GM12872 (cell line): ENCODE results near the gene GABRR2.

ENCODE experiments used
- CTCF ChIP-seq: IDR thresholded peaks from 3 replicates; pipeline ENCODE4 v1.5.1; 2011; ENCODE audit warnings: low read depth, mild to moderate bottlenecking, low read length, moderate library complexity; ENCODE audit not compliant: insufficient read depth

Gene GABRR2

GRCh38 chr6:89214197-89214596 lies 100.9 kb downstream of the GABRR2 start:
- no peak for TF ChIP-seq CTCF

GRCh38 chr6:89212472-89212871 lies 102.6 kb downstream of the GABRR2 start:
- no peak for TF ChIP-seq CTCF

GRCh38 chr6:89209457-89209856 lies 105.6 kb downstream of the GABRR2 start:
- TF ChIP-seq CTCF = no peak

GRCh38 chr6:89208551-89208950 lies 106.5 kb downstream of the GABRR2 start:
- no peak for TF ChIP-seq CTCF
